Right renal pelvis (tissue), 4 donors: ENCODE results near the gene PREPL. TPM values are rescaled to one million over a fixed set of nuclear protein-coding genes. Genes with fewer than 3 reads are reported as not detected.

Experiments
- polyA plus RNA-seq, 4 donors: library from polyadenylated mRNA; unstranded; fragments of 120-200 nt; gene quantifications; one replicate each; pipeline ENCODE4 v1.2.1, GENCODE V29; 2013; ENCODE audit not compliant: insufficient read length in 4 of 4

Gene PREPL
- polyA plus RNA-seq, 4 donors = 167 to 184 (median 171) TPM

Other genes starting within 250 kb of the PREPL start
- gene PPM1B, start 192.6 kb downstream of the PREPL start, polyA plus RNA-seq = 10 to 100 TPM; 64.8 to 83.0 (median 80.5) TPM
- 100 to 1,000 TPM; 142 to 223 (median 181) TPM for gene SLC3A1, start 86.0 kb downstream of the PREPL start, polyA plus RNA-seq
- 10 to 100 TPM; 13.2 to 15.0 (median 14.1) TPM for gene CAMKMT, start 453 bp upstream of the PREPL start, polyA plus RNA-seq